H1 (cell line): Measurements from ENCODE around the gene USP10. TPM values are rescaled to one million over a fixed set of nuclear protein-coding genes. Genes with fewer than 3 reads are reported as not detected.

Experiments
- CTCF ChIA-PET: fragments of 300-600 bp; sonication (Branson Sonifier 250); formaldehyde crosslinking; loops from one replicate; lab custom pipeline; 2021; ENCODE audit not compliant: partially characterized antibody; lab: Charles Lee
- POLR2A ChIA-PET: fragments of 300-600 bp; sonication (Branson Sonifier 250); formaldehyde crosslinking; loops from one replicate; lab custom pipeline; 2021; ENCODE audit warnings: inconsistent platforms; ENCODE audit not compliant: partially characterized antibody; lab: Charles Lee
- DNase-seq, 2 experiments: peaks; one replicate each; pipeline versions ENCODE4 v3.0.0 to v3.0.0-alpha.2; 2010 to 2022; ENCODE audit warnings: low spot score in 2 of 2, low read depth in 1 of 2, mixed read lengths in 1 of 2
- FAIRE-seq: peaks from 2 replicates; lab custom pipeline; 2011; peaks lifted over from hg19 to GRCh38; lab: Jason Lieb, UNC
- H2AFZ ChIP-seq: 2 replicates; pipeline ENCODE4 v1.8.1; 2012; ENCODE audit warnings: low read length, inconsistent platforms
- H2AK5ac ChIP-seq: 2 replicates; pipeline ENCODE4 v1.6.1; 2013; ENCODE audit warnings: low read depth, low read length
- H2BK120ac ChIP-seq: replicated peaks from 2 replicates; pipeline ENCODE3; 2013; ENCODE audit warnings: low read depth, low read length, inconsistent platforms
- H2BK12ac ChIP-seq: 2 replicates; pipeline ENCODE4 v1.6.1; 2013; ENCODE audit warnings: low read depth, low read length
- H2BK15ac ChIP-seq: 2 replicates; pipeline ENCODE4 v1.6.1; 2013; ENCODE audit warnings: low read length
- H2BK20ac ChIP-seq: 2 replicates; pipeline ENCODE4 v1.6.1; 2013; ENCODE audit warnings: low read length
- H2BK5ac ChIP-seq: 2 replicates; pipeline ENCODE4 v1.6.1; 2013; ENCODE audit warnings: low read depth, low read length
- H3K14ac ChIP-seq: 2 replicates; pipeline ENCODE4 v1.6.1; 2013; ENCODE audit warnings: inconsistent platforms; ENCODE audit not compliant: insufficient read length
- H3K18ac ChIP-seq: 2 replicates; pipeline ENCODE4 v1.6.1; 2013; ENCODE audit warnings: low read length; ENCODE audit errors: extremely low read depth
- H3K23ac ChIP-seq: 2 replicates; pipeline ENCODE4 v1.6.1; 2013; ENCODE audit warnings: inconsistent platforms; ENCODE audit not compliant: insufficient read length
- H3K23me2 ChIP-seq: 2 replicates; pipeline ENCODE4 v1.6.1; 2013; ENCODE audit warnings: low read depth, low read length
- H3K27ac ChIP-seq: 2 replicates; pipeline ENCODE4 v1.6.1; 2011; ENCODE audit warnings: low read depth, low read length, inconsistent platforms
- H3K27me3 ChIP-seq, 4 experiments: replicated peaks in 1 of 4; 1 replicate in 1 of 4; 2 replicates in 3 of 4; pipeline versions ENCODE4 v1.6.1 to v1.8.1; 2011 to 2013; ENCODE audit warnings: low read length in 3 of 4, mild to moderate bottlenecking in 3 of 4, inconsistent platforms in 2 of 4, mixed read lengths in 2 of 4, moderate library complexity in 1 of 4; ENCODE audit not compliant: control insufficient read depth in 3 of 4, insufficient read depth in 3 of 4; ENCODE audit errors: extremely low read depth in 1 of 4
- H3K36me3 ChIP-seq, 4 experiments: 2 replicates each; pipeline versions ENCODE4 v1.6.1 to v1.8.1; 2011 to 2013; ENCODE audit warnings: mild to moderate bottlenecking in 4 of 4, low read length in 3 of 4, moderate library complexity in 2 of 4, control low read depth in 1 of 4, inconsistent platforms in 1 of 4; ENCODE audit not compliant: insufficient read depth in 4 of 4, control insufficient read depth in 2 of 4
- H3K4ac ChIP-seq: replicated peaks from 2 replicates; pipeline ENCODE3; 2013; ENCODE audit warnings: low read length, low read depth, mixed read lengths, inconsistent platforms; ENCODE audit not compliant: insufficient read length
- H3K4me1 ChIP-seq, 4 experiments: replicated peaks in 1 of 4; 1 replicate in 1 of 4; 2 replicates in 3 of 4; pipeline versions ENCODE4 v1.6.1 to v1.8.1; 2011 to 2013; ENCODE audit warnings: low read length in 3 of 4, inconsistent platforms in 2 of 4, mixed read lengths in 1 of 4; ENCODE audit not compliant: insufficient read depth in 4 of 4, control insufficient read depth in 3 of 4
- H3K4me2 ChIP-seq, 2 experiments: 2 replicates each; pipeline versions ENCODE4 v1.6.1 to v1.8.1; 2011 to 2013; ENCODE audit warnings: low read depth in 2 of 2, low read length in 2 of 2, control low read depth in 1 of 2, inconsistent platforms in 1 of 2, mild to moderate bottlenecking in 1 of 2; ENCODE audit not compliant: insufficient read depth in 1 of 2
- H3K4me3 ChIP-seq, 4 experiments: fragments of 200-600, 300-600 bp in 1 of 4; sonication (generic), shearing (Covaris generic), sonication (Bioruptor Twin) in 1 of 4; 2 replicates each; pipeline versions ENCODE4 v1.5.1 to v1.8.1; 2011 to 2016; ENCODE audit warnings: low read length in 4 of 4, low read depth in 3 of 4, control low read depth in 2 of 4, inconsistent platforms in 2 of 4, mild to moderate bottlenecking in 2 of 4, mixed read lengths in 1 of 4, moderate library complexity in 1 of 4; ENCODE audit not compliant: insufficient read depth in 2 of 4; ENCODE audit errors: extremely low read depth in 1 of 4
- H3K56ac ChIP-seq: replicated peaks from 2 replicates; pipeline ENCODE3; 2013; ENCODE audit warnings: low read depth, mild to moderate bottlenecking, mixed read lengths, low read length, inconsistent platforms; ENCODE audit not compliant: insufficient read length
- H3K79me1 ChIP-seq: 2 replicates; pipeline ENCODE4 v1.6.1; 2013; ENCODE audit warnings: low read depth, low read length, control low read depth
- H3K79me2 ChIP-seq, 2 experiments: 2 replicates each; pipeline versions ENCODE4 v1.6.1 to v1.8.1; 2012 to 2013; ENCODE audit warnings: low read length in 2 of 2, mild to moderate bottlenecking in 2 of 2, inconsistent platforms in 1 of 2; ENCODE audit not compliant: insufficient read depth in 2 of 2, control insufficient read depth in 1 of 2
- H3K9ac ChIP-seq, 4 experiments: replicated peaks in 1 of 4; 1 replicate in 1 of 4; 2 replicates in 3 of 4; pipeline versions ENCODE4 v1.6.1 to v1.8.1; 2011 to 2013; ENCODE audit warnings: low read depth in 3 of 4, low read length in 3 of 4, control low read depth in 2 of 4, mild to moderate bottlenecking in 2 of 4, moderate library complexity in 2 of 4, inconsistent platforms in 1 of 4; ENCODE audit errors: extremely low read depth in 1 of 4
- H3K9me3 ChIP-seq, 2 experiments: 2 replicates each; pipeline versions ENCODE4 v1.6.1 to v1.8.1; 2012 to 2013; ENCODE audit warnings: mild to moderate bottlenecking in 2 of 2, moderate library complexity in 2 of 2, control low read depth in 1 of 2, inconsistent platforms in 1 of 2, low read depth in 1 of 2, low read length in 1 of 2, mixed read lengths in 1 of 2; ENCODE audit not compliant: insufficient read depth in 2 of 2
- H4K20me1 ChIP-seq, 2 experiments: replicated peaks in 1 of 2; 2 replicates each; pipeline versions ENCODE3 to v1.8.1; 2011 to 2013; ENCODE audit warnings: inconsistent platforms in 2 of 2, low read length in 2 of 2, mild to moderate bottlenecking in 1 of 2; ENCODE audit not compliant: insufficient read depth in 2 of 2, control insufficient read depth in 1 of 2
- H4K5ac ChIP-seq: 2 replicates; pipeline ENCODE4 v1.6.1; 2013; ENCODE audit warnings: low read length, low read depth, mixed read lengths, inconsistent platforms; ENCODE audit not compliant: insufficient read length
- H4K8ac ChIP-seq: 2 replicates; pipeline ENCODE4 v1.8.0; 2013; ENCODE audit warnings: mild to moderate bottlenecking, moderate library complexity, low read length, inconsistent platforms; ENCODE audit not compliant: insufficient read depth; ENCODE audit errors: extremely low read depth
- H4K91ac ChIP-seq: replicated peaks from 2 replicates; pipeline ENCODE3; 2013; ENCODE audit warnings: low read length, mixed read lengths, inconsistent platforms; ENCODE audit not compliant: insufficient read length
- ASH2L ChIP-seq: fragments of 200-600, 300-600 bp; sonication (generic); IDR thresholded peaks from one replicate; pipeline ENCODE4 v1.7.1; 2017; ENCODE audit warnings: low read length
- BRCA1 ChIP-seq: IDR thresholded peaks from 2 replicates; pipeline ENCODE4 v1.6.1; 2012; ENCODE audit warnings: low read depth, low read length, improper control_type of control experiment
- CBX8 ChIP-seq: fragments of 300-800, 300-1000 bp; sonication (generic); IDR thresholded peaks from 2 replicates; pipeline ENCODE4 v1.7.1; 2016; ENCODE audit warnings: low read depth, low read length, borderline replicate concordance
- CEBPB ChIP-seq: IDR thresholded peaks from 2 replicates; pipeline ENCODE4 v1.6.1; 2012; ENCODE audit warnings: low read depth, low read length
- CTBP2 ChIP-seq: IDR thresholded peaks from 2 replicates; pipeline ENCODE4 v1.7.0; 2011; ENCODE audit warnings: borderline replicate concordance, mild to moderate bottlenecking, moderate library complexity, mixed read lengths, low read length; ENCODE audit not compliant: insufficient read depth, insufficient read length
- EGR1 ChIP-seq: IDR thresholded peaks from 2 replicates; pipeline ENCODE4 v1.6.1; 2011; ENCODE audit warnings: low read depth, low read length, borderline replicate concordance
- JUN ChIP-seq: IDR thresholded peaks from 2 replicates; pipeline ENCODE4 v1.6.1; 2011; ENCODE audit warnings: low read depth, mild to moderate bottlenecking, improper control_type of control experiment, low read length
- NANOG ChIP-seq: IDR thresholded peaks from 2 replicates; pipeline ENCODE4 v1.6.1; 2011; ENCODE audit warnings: low read length, low read depth, mild to moderate bottlenecking, inconsistent platforms; ENCODE audit not compliant: insufficient read depth, poor library complexity, severe bottlenecking
- POU5F1 ChIP-seq: IDR thresholded peaks from 2 replicates; pipeline ENCODE4 v1.6.1; 2011; ENCODE audit warnings: low read depth, mild to moderate bottlenecking, low read length, moderate library complexity
- SP4 ChIP-seq: IDR thresholded peaks from 2 replicates; pipeline ENCODE4 v1.6.1; 2012; ENCODE audit warnings: low read length, inconsistent platforms
- TCF12 ChIP-seq: IDR thresholded peaks from 2 replicates; pipeline ENCODE4 v1.6.1; 2011; ENCODE audit warnings: low read depth, mild to moderate bottlenecking, low read length
- WGBS, 2 experiments: shearing (Covaris generic) in 1 of 2; methylation state at CpG; one replicate each; pipeline versions ENCODE4 v1.1.6 to v1.1.7; 2013 to 2015; ENCODE audit warnings: low lambda C conversion rate in 2 of 2, mixed read lengths in 2 of 2, inconsistent platforms in 1 of 2, low coverage in 1 of 2, missing lambda C conversion rate in 1 of 2; ENCODE audit not compliant: insufficient replicate concordance in 2 of 2, insufficient coverage in 1 of 2, insufficient read length in 1 of 2; ENCODE audit errors: extremely low coverage in 1 of 2, missing lambda C conversion rate in 1 of 2; 5-methylcytosine and 5-hydroxymethylcytosine counted together
- polyA plus RNA-seq, 7 experiments: library from polyadenylated mRNA; depleted of rRNA in 3 of 7; stranded (reverse) in 5 of 7; unstranded in 2 of 7; fragments of >200 nt in 5 of 7; fragments of 200-250 nt in 2 of 7; gene quantifications; 1 replicate in 5 of 7; 2 replicates in 1 of 7; 4 replicates in 1 of 7; pipeline versions ENCODE4 v1.2.1 to v1.2.3, GENCODE V29; 2011 to 2013; ENCODE audit warnings: missing spikeins in 2 of 7, mixed read lengths in 2 of 7
- total RNA-seq: library from RNA; stranded (reverse); fragmentation: NEBNext Ultra II Directional; extraction: Animal tissue kit (Norgen Biotek cat#: 25700); gene quantifications from 2 replicates; pipeline ENCODE4 v1.2.1, GENCODE V29; 2021
- TF ChIP-seq, protein P1 (sequence below), 3 experiments: IDR thresholded peaks; 1 replicate in 2 of 3; 2 replicates in 1 of 3; pipeline versions ENCODE4 v1.5.1 to v1.6.1; 2011; ENCODE audit warnings: low read length in 3 of 3, mild to moderate bottlenecking in 3 of 3, inconsistent platforms in 2 of 3, low read depth in 1 of 3, moderate library complexity in 1 of 3; ENCODE audit not compliant: insufficient read depth in 1 of 3; ENCODE audit errors: control extremely low read depth in 1 of 3

USP10 gene
- total and polyA plus RNA-seq, 2 of the 8 experiments (the other 6 are each of a cell fraction or from before 2014, with no cell fraction given), result 171 to 195 TPM

DNA sequence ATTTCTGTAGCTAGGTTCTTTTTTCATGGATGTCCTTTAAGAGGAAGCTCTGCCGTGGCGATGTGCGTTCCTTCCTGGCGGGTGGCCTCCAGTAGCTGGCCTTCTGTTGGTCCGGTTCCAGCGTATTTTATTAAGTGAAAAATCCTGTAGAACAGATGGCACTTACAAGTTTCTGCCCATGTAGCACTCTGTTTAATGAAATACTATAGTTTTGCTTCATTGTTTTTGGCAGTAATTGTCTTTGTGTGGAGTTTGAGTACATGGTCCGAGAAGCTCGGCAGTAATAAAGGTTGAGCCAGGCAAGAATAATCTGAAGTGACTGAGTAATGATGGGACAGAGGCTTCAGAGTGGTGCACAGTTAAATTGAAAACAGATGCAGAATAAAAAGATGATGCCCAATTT is 20.4 kb downstream of the USP10 start:
- peaks cover 0 to 10% (median 4%) of the 10 kb centered on the region in 4 experiments; a peak in 6 of 7 replicates for H3K4me1 ChIP-seq
- H4K8ac ChIP-seq, result no peak overlapping the region
- DNase-seq (peak in 1 of 2 experiments; percentile 22), FAIRE-seq (no peak)
- H2AFZ ChIP-seq, result no peak overlapping the region
- H2BK5ac ChIP-seq, result no peak overlapping the region
- ChIA-PET CTCF (interaction anchor here (0.6 to 3.8 kb wide), 13 partner anchors 10 to 234 kb away, joined by 3 to 29 read pairs (median 4); no protein-coding TSS in a partner anchor), POLR2A (interaction anchor here (0.6 to 1.0 kb wide), 4 partner anchors 10 to 166 kb away, joined by 3 to 4 read pairs (median 4); no protein-coding TSS in a partner anchor)
- no peak overlapping the region for H2BK20ac ChIP-seq
- H3K79me1 ChIP-seq, result peaks cover 5% of the 10 kb centered on the region
- whole genome bisulfite sequencing, 2 experiments, result 94% methylated on average over 8 of the region's 8 CpGs; no CpG with 5 or more reads in 1 of the 2 experiments
- H3K4me2 ChIP-seq, result no peak overlapping the region
- no peak overlapping the region for H2BK120ac ChIP-seq
- no peak overlapping the region for H2BK15ac ChIP-seq
- H3K79me2 ChIP-seq, result peaks cover 37 to 100% of the 10 kb centered on the region in 2 experiments
- no peak overlapping the region for H3K23ac ChIP-seq
- H2AK5ac ChIP-seq, result no peak overlapping the region
- H4K5ac ChIP-seq, result no peak overlapping the region
- H3K27me3 ChIP-seq, result no peaks in the 10 kb centered on the region
- no peak overlapping the region for H3K4me3 ChIP-seq
- no peak overlapping the region for H2BK12ac ChIP-seq
- H3K9ac ChIP-seq, result no peak overlapping the region
- no peak overlapping the region for H3K56ac ChIP-seq
- H4K20me1 ChIP-seq, result peaks cover 34 to 37% of the 10 kb centered on the region in 2 experiments
- no peaks in the 10 kb centered on the region for H3K23me2 ChIP-seq
- no peak overlapping the region for H4K91ac ChIP-seq
- no peak overlapping the region for H3K27ac ChIP-seq
- H3K4ac ChIP-seq, result no peak overlapping the region
- no peaks in the 10 kb centered on the region for H3K9me3 ChIP-seq
- no peak overlapping the region for H3K18ac ChIP-seq
- peaks cover 0 to 5% (median 0%) of the 10 kb centered on the region in 4 experiments; a peak in 2 of 8 replicates for H3K36me3 ChIP-seq
- H3K14ac ChIP-seq, result no peak overlapping the region
- TF ChIP-seq TCF12 (no peak), JUN (no peak), CTBP2 (no peak), EGR1 (no peak), ASH2L (no peak), SP4 (no peak), POU5F1 (no peak), CBX8 (no peak), BRCA1 (no peak), NANOG (no peak), CEBPB (no peak)
- TF ChIP-seq, protein P1, sequence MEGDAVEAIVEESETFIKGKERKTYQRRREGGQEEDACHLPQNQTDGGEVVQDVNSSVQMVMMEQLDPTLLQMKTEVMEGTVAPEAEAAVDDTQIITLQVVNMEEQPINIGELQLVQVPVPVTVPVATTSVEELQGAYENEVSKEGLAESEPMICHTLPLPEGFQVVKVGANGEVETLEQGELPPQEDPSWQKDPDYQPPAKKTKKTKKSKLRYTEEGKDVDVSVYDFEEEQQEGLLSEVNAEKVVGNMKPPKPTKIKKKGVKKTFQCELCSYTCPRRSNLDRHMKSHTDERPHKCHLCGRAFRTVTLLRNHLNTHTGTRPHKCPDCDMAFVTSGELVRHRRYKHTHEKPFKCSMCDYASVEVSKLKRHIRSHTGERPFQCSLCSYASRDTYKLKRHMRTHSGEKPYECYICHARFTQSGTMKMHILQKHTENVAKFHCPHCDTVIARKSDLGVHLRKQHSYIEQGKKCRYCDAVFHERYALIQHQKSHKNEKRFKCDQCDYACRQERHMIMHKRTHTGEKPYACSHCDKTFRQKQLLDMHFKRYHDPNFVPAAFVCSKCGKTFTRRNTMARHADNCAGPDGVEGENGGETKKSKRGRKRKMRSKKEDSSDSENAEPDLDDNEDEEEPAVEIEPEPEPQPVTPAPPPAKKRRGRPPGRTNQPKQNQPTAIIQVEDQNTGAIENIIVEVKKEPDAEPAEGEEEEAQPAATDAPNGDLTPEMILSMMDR (IDR thresholded peaks at IDR 0.05; ENCODE audit: control extremely low read depth in 1 of 3, insufficient read depth in 1 of 3, low read depth in 1 of 3, low read length in 3 of 3), result no peak
